OCI-LY7 (cell line): Measurements from ENCODE around the gene SMC6. TPM values are rescaled to one million over a fixed set of nuclear protein-coding genes. Genes with fewer than 3 reads are reported as not detected.

Experiments
- BruUV-seq: library from RNA; stranded (reverse); fragments of 400-500 nt; replicated peaks from 2 replicates; lab custom pipeline; 2021; lab: Mats Ljungman, UMichigan
- CTCF ChIA-PET: fragments of 300-600 bp; sonication (Branson Sonifier 250); formaldehyde crosslinking; loops from one replicate; lab custom pipeline; 2022; ENCODE audit warnings: antibody characterized with exemption; ENCODE audit not compliant: unreplicated experiment; lab: Charles Lee
- POLR2A ChIA-PET: fragments of 300-600 bp; sonication (Branson Sonifier 250); formaldehyde crosslinking; loops from one replicate; lab custom pipeline; 2022; ENCODE audit warnings: antibody characterized with exemption; lab: Charles Lee
- DNase-seq: peaks from one replicate; pipeline ENCODE4 v3.0.0-alpha.2; 2015; ENCODE audit warnings: low spot score
- H2AFZ ChIP-seq: fragments of 200-600 bp; sonication (generic), shearing (Covaris generic); 2 replicates; pipeline ENCODE4 v1.6.1; 2014; ENCODE audit warnings: mild to moderate bottlenecking, antibody characterized with exemption, low read length, moderate library complexity
- H3K27ac ChIP-seq: fragments of 200-600 bp; sonication (generic); 2 replicates; pipeline ENCODE4 v1.5.1; 2014; ENCODE audit warnings: mixed run types, low read depth, mild to moderate bottlenecking, moderate library complexity, low read length, inconsistent platforms; ENCODE audit not compliant: poor library complexity, severe bottlenecking
- H3K36me3 ChIP-seq: fragments of 200-600 bp; sonication (generic); 2 replicates; pipeline ENCODE4 v1.6.1; 2014; ENCODE audit warnings: mild to moderate bottlenecking, antibody characterized with exemption, low read length, moderate library complexity, mixed read lengths; ENCODE audit not compliant: insufficient read depth
- H3K4me1 ChIP-seq: fragments of 200-600 bp; sonication (generic); 2 replicates; pipeline ENCODE4 v1.5.1; 2014; ENCODE audit warnings: mild to moderate bottlenecking, low read length; ENCODE audit not compliant: insufficient read depth, poor library complexity, severe bottlenecking
- H3K4me2 ChIP-seq: fragments of 200-600 bp; sonication (generic); 2 replicates; pipeline ENCODE4 v1.6.1; 2014; ENCODE audit warnings: mild to moderate bottlenecking, low read length
- H3K4me3 ChIP-seq: fragments of 200-600 bp; sonication (generic); 2 replicates; pipeline ENCODE4 v1.5.1; 2014; ENCODE audit warnings: mild to moderate bottlenecking, low read depth, low read length; ENCODE audit not compliant: poor library complexity, severe bottlenecking
- H3K79me2 ChIP-seq: fragments of 200-600 bp; sonication (generic); 2 replicates; pipeline ENCODE4 v1.6.1; 2016; ENCODE audit warnings: low read depth, mild to moderate bottlenecking, low read length, moderate library complexity, mixed read lengths; ENCODE audit not compliant: insufficient read depth
- H3K9me2 ChIP-seq: fragments of 200-600 bp; sonication (generic); 2 replicates; pipeline ENCODE4 v1.6.1; 2016; ENCODE audit warnings: mild to moderate bottlenecking, low read length, mixed read lengths; ENCODE audit not compliant: insufficient read depth
- H3K9me3 ChIP-seq: fragments of 200-600 bp; sonication (generic); 2 replicates; pipeline ENCODE4 v1.6.1; 2014; ENCODE audit warnings: mild to moderate bottlenecking, mixed run types, low read length, mixed read lengths
- H4K20me1 ChIP-seq: fragments of 200-600 bp; sonication (generic); 2 replicates; pipeline ENCODE4 v1.6.1; 2014; ENCODE audit warnings: mild to moderate bottlenecking, antibody characterized with exemption, low read length, moderate library complexity, mixed read lengths; ENCODE audit not compliant: insufficient read depth
- CTCF ChIP-seq: fragments of 200-600 bp; sonication (generic); conservative IDR thresholded peaks from 2 replicates; pipeline ENCODE4 v1.5.1; 2014; ENCODE audit warnings: mild to moderate bottlenecking, antibody characterized with exemption, low read length, moderate library complexity, mixed read lengths
- EZH2phosphoT487 ChIP-seq: fragments of 200-600 bp; sonication (generic); IDR thresholded peaks from 2 replicates; pipeline ENCODE4 v1.6.1; 2018; ENCODE audit warnings: low read depth, borderline replicate concordance, mild to moderate bottlenecking, mixed run types, antibody characterized with exemption, low read length, moderate library complexity, mixed read lengths
- intact Hi-C: fragments of 100-400 bp; cut with micrococcal nuclease; formaldehyde crosslinking; loops from one replicate; pipeline ENCODE4 v1.10.0; 2022; ENCODE audit not compliant: unreplicated experiment
- total RNA-seq, 2 experiments: library from RNA; depleted of rRNA in 1 of 2; stranded (reverse); fragments of >200 nt in 1 of 2; shearing (Covaris generic) in 1 of 2; gene quantifications; 2 replicates each; pipeline ENCODE4 v1.2.3, GENCODE V29; 2014 to 2022

The SMC6 gene
- total RNA-seq, 2 experiments from 2014 or later: 37.0 to 62.4 TPM

- TF ChIP-seq EZH2phosphoT487: no peak
- no peak for TF ChIP-seq CTCF
- Histone ChIP-seq H3K36me3 (no peaks in the 10 kb centered on the region), H3K79me2 (no peaks in the 10 kb centered on the region), H3K4me2 (no peak overlapping the region), H3K27ac (no peak overlapping the region), H2AFZ (no peak overlapping the region), H3K4me1 (no peaks in the 10 kb centered on the region), H4K20me1 (no peaks in the 10 kb centered on the region), H3K9me3 (no peaks in the 10 kb centered on the region), H3K4me3 (no peak overlapping the region), H3K9me2 (no peaks in the 10 kb centered on the region)
- ChIA-PET POLR2A (interaction anchor here (1.0 kb wide), 1 partner anchor 89 kb away, joined by 3 read pairs; no protein-coding TSS in a partner anchor), CTCF (no interaction called here)
- BruUV-seq: no TSS peak
- DNase-seq: no peak
- intact Hi-C loops: no loop called here
These were observed 126.2 kb downstream of the SMC6 start for GRCh38 chr2:17627434-17627833.

- H3K27ac ChIP-seq: no peak overlapping the region
- H3K9me2 ChIP-seq: no peaks in the 10 kb centered on the region
- TF ChIP-seq CTCF: no peak
- TF ChIP-seq EZH2phosphoT487: no peak
- no peak overlapping the region for H3K4me2 ChIP-seq
- DNase-seq: no peak
- H3K36me3 ChIP-seq: no peaks in the 10 kb centered on the region
- intact Hi-C loops: no loop called here
- POLR2A ChIA-PET: interaction anchor here (0.6 kb wide), 1 partner anchor 200 kb away, joined by 3 read pairs; no protein-coding TSS in a partner anchor
- H4K20me1 ChIP-seq: no peaks in the 10 kb centered on the region
- no TSS peak for BruUV-seq
- H3K9me3 ChIP-seq: no peaks in the 10 kb centered on the region
- CTCF ChIA-PET: no interaction called here
- H3K4me3 ChIP-seq: no peak overlapping the region
- H3K4me1 ChIP-seq: no peaks in the 10 kb centered on the region
- no peak overlapping the region for H2AFZ ChIP-seq
- H3K79me2 ChIP-seq: no peaks in the 10 kb centered on the region
These were observed 126.6 kb downstream of the SMC6 start for GRCh38 chr2:17626986-17627385.

GRCh38 chr2:17625446-17625845 lies 128.2 kb downstream of the SMC6 start:
- no peaks in the 10 kb centered on the region for H4K20me1 ChIP-seq
- no TSS peak for BruUV-seq
- CTCF ChIA-PET: interaction anchor here (0.6 kb wide), 1 partner anchor 663 kb away, joined by 4 read pairs; no protein-coding TSS in a partner anchor
- POLR2A ChIA-PET: interaction anchor here (0.5 to 0.6 kb wide), 2 partner anchors 245 to 503 kb away, joined by 3 read pairs; no protein-coding TSS in a partner anchor
- no peaks in the 10 kb centered on the region for H3K36me3 ChIP-seq
- H3K4me3 ChIP-seq: no peak overlapping the region
- no peak for TF ChIP-seq EZH2phosphoT487
- TF ChIP-seq CTCF: no peak
- H3K4me1 ChIP-seq: no peaks in the 10 kb centered on the region
- no peaks in the 10 kb centered on the region for H3K79me2 ChIP-seq
- no peaks in the 10 kb centered on the region for H3K9me3 ChIP-seq
- H3K9me2 ChIP-seq: no peaks in the 10 kb centered on the region
- intact Hi-C loops: no loop called here
- H3K27ac ChIP-seq: no peak overlapping the region
- no peak overlapping the region for H3K4me2 ChIP-seq
- no peak overlapping the region for H2AFZ ChIP-seq
- DNase-seq: no peak
